ENCODE measurements around the gene EIF4E2.
"Not testable (repeated sequence)": the region's sequence is repeated elsewhere in the genome, so short reads cannot be mapped to it uniquely, and the experiment has no call there.

DNA sequence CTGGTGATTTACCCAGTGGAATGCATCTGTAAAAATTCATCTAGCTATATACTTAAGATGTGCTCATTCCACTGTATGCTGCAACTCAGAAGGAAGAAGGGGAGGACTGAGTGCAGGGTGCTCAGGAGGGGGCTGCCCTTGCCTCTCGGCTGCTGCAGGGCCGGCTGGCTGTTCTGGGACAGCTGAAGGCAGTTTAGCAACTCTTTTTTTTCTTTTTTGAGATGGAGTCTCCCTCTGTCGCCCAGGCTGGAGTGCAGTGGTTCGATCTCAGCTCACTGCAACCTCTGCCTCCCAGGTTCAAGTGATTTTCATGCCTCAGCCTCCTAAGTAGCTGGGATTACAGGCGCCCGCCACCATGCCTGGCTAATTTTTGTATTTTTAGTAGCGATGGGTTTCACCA is 17.7 kb upstream of the EIF4E2 start:
- TF ChIP-seq CTCF (IDR thresholded peaks at IDR 0.05; ENCODE audit: low read depth, low read length); EZH2phosphoT487 (IDR thresholded peaks at IDR 0.05; ENCODE audit: low read depth): not testable (repeated sequence)

All from OCI-LY3 (cell line).